NOMO-1 treated with DMSO at 0.1 percent for 48 hours (cell line): ENCODE results near the gene DENND1B.
"Not testable (repeated sequence)": the region's sequence is repeated elsewhere in the genome, so short reads cannot be mapped to it uniquely, and the experiment has no call there.

Experiments
- DNase-seq: peaks from one replicate; lab custom pipeline; 2025; ENCODE audit not compliant: unreplicated experiment; lab: John Stamatoyannopoulos, UW

DENND1B gene

GRCh38 chr1:197783510-197783948 is 8.2 kb upstream of the DENND1B start:
- no peak for DNase-seq

- DNase-seq: peak; percentile 13
Measured at GRCh38 chr1:197782722-197783360, 7.6 kb upstream of the DENND1B start.

- peak; percentile 18 for DNase-seq
Measured at GRCh38 chr1:197781968-197782721, 6.9 kb upstream of the DENND1B start.

- DNase-seq: no peak
Measured at GRCh38 chr1:197779921-197780320, 4.6 kb upstream of the DENND1B start.

- peak; percentile 50 for DNase-seq
Measured at GRCh38 chr1:197778366-197778945, 3.2 kb upstream of the DENND1B start.

- DNase-seq: peak; percentile 71
Measured at GRCh38 chr1:197776351-197777105, 1.2 kb upstream of the DENND1B start.

GRCh38 chr1:197774466-197775281 is 606 bp downstream of the DENND1B start:
- DNase-seq: peak; percentile 28

- DNase-seq: peak; percentile 32
Measured at GRCh38 chr1:197773856-197774255, 1.4 kb downstream of the DENND1B start.

GRCh38 chr1:197771904-197772556 is 3.2 kb downstream of the DENND1B start:
- peak; percentile 18 for DNase-seq

GRCh38 chr1:197771386-197771785 is 3.9 kb downstream of the DENND1B start:
- peak; percentile 55 for DNase-seq

- peak; percentile 85 for DNase-seq
Measured at GRCh38 chr1:197770243-197770642, 5.0 kb downstream of the DENND1B start.

GRCh38 chr1:197769287-197769686 is 6.0 kb downstream of the DENND1B start:
- DNase-seq: no peak

- no peak for DNase-seq
Measured at GRCh38 chr1:197768014-197768805, 7.1 kb downstream of the DENND1B start.

GRCh38 chr1:197763769-197764168 is 11.5 kb downstream of the DENND1B start:
- no peak for DNase-seq

GRCh38 chr1:197763307-197763706 is 12.0 kb downstream of the DENND1B start:
- DNase-seq: no peak

- peak; percentile 89 for DNase-seq
Measured at GRCh38 chr1:197761654-197762053, 13.6 kb downstream of the DENND1B start.

GRCh38 chr1:197755553-197755952 is 19.7 kb downstream of the DENND1B start:
- DNase-seq: not testable (repeated sequence)

GRCh38 chr1:197752652-197753164 is 22.6 kb downstream of the DENND1B start:
- DNase-seq: not testable (repeated sequence)

GRCh38 chr1:197750366-197750765 is 24.9 kb downstream of the DENND1B start:
- DNase-seq: no peak
